Chondrocyte (in vitro differentiated cells): ENCODE results near the gene AHRR. TPM values are rescaled to one million over a fixed set of nuclear protein-coding genes. Genes with fewer than 3 reads are reported as not detected.

Source experiments
- DNase-seq: peaks from one replicate; pipeline ENCODE4 v3.0.0; 2021; ENCODE audit warnings: mixed read lengths, low spot score
- H3K27ac Mint-ChIP-seq: one replicate; pipeline ENCODE4 v1.8.0; 2021; ENCODE audit warnings: mild to moderate bottlenecking, moderate library complexity, mixed read lengths; ENCODE audit not compliant: unreplicated experiment
- H3K27me3 Mint-ChIP-seq: 2 replicates; pipeline ENCODE4 v1.8.0; 2021; ENCODE audit warnings: low read depth, mixed read lengths
- H3K36me3 Mint-ChIP-seq: 2 replicates; pipeline ENCODE4 v1.8.0; 2021; ENCODE audit warnings: low read depth, mixed read lengths
- H3K4me1 Mint-ChIP-seq: 2 replicates; pipeline ENCODE4 v1.8.0; 2021; ENCODE audit warnings: low read depth, mild to moderate bottlenecking, mixed read lengths
- H3K4me3 Mint-ChIP-seq: one replicate; pipeline ENCODE4 v1.8.0; 2021; ENCODE audit warnings: mild to moderate bottlenecking, moderate library complexity, mixed read lengths; ENCODE audit not compliant: unreplicated experiment
- H3K9me3 Mint-ChIP-seq: 2 replicates; pipeline ENCODE4 v1.8.0; 2021; ENCODE audit warnings: low read depth, mixed read lengths
- CTCF ChIP-seq: fragments of 200-600 bp; sonication (generic); IDR thresholded peaks from 2 replicates; pipeline ENCODE4 v1.5.0; 2021; ENCODE audit warnings: antibody characterized with exemption, mild to moderate bottlenecking, moderate library complexity
- total RNA-seq: library from RNA; stranded (reverse); gene quantifications from 3 replicates; pipeline ENCODE4 v1.2.1, GENCODE V29; 2021

AHRR gene
- total RNA-seq, 1 donor from 2014 or later: 17.3 TPM

DNA sequence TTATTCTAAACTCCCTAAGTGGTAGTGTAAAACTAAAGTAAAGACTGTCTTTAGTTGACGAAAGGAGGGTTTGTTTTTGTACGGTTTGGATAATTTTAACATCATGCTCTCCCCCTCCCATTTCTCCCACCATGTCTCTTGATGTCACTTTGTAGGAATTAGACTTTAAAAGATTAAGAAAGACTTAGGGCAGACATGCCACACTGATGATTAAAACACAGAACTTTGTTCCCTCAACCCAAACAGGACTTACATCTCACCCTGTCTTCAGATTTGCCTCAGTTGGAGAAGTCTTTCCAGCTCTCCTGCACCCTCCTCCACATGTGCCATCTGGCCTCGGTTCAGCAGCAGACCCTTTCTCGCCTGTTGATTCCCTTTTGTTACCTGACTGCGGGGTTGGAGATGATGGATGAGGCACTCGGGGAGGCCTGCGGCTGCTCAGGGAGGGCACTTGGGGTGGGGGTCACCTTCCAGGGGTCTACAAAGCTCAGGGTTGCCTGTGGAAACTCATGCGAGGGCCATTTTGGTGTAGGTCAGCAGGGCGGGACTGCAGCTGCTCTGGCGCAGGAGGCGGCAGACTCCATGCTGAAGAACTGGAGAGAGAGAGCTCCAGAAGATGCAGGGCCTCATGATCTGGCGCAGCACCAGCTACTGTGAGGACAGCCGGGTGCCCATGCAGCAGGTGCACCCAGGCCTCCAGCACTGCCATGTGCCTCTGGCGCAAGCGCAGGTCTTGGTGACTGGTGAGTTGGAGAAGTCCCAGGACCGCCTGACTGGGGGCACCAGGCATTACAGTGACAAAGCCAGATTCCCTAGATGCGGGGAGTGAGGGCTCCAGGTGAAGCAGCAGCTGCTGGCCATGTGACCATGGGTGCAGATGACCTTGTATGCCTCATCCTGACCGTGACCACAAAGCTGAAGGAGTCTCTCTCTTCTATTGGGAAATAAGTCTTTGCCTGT, 96.9 kb downstream of the AHRR start:
- peaks cover 21% of the 10 kb centered on the region for H3K4me1 Mint-ChIP-seq
- H3K27ac Mint-ChIP-seq: no peak overlapping the region
- peaks cover 2% of the 10 kb centered on the region for H3K36me3 Mint-ChIP-seq
- H3K9me3 Mint-ChIP-seq: no peaks in the 10 kb centered on the region
- TF ChIP-seq CTCF: no peak
- DNase-seq: peak; percentile 72
- H3K4me3 Mint-ChIP-seq: no peak overlapping the region
- H3K27me3 Mint-ChIP-seq: no peaks in the 10 kb centered on the region

DNA sequence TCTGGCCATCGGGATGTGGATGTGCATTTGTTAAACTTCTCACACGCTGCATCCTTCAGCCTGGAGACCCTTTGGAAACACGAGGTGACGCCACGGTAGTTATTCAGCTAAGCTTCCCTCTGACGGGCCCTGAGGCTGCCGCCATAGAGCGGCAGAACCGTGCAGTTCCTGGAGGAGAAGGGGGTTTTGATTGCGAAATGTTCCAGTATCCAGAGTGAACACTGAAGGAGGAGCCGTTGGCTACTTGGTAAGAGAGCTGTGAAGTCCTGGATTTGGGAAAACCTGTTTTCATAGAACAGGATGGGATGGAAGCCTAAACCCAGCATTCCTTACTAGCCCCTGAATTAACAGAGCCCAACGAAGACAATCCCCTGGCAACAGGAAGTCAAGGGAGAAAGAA, 98.5 kb downstream of the AHRR start:
- Mint-ChIP-seq H3K36me3 (peaks cover 2% of the 10 kb centered on the region), H3K27ac (no peak overlapping the region), H3K4me1 (peaks cover 15% of the 10 kb centered on the region), H3K27me3 (no peaks in the 10 kb centered on the region), H3K9me3 (no peaks in the 10 kb centered on the region), H3K4me3 (no peak overlapping the region)
- no peak for TF ChIP-seq CTCF
- peak; percentile 36 for DNase-seq

- DNase-seq: peak; percentile 92
- no peak for TF ChIP-seq CTCF
- H3K4me1 Mint-ChIP-seq: peaks cover 11% of the 10 kb centered on the region
- H3K27me3 Mint-ChIP-seq: no peaks in the 10 kb centered on the region
- H3K4me3 Mint-ChIP-seq: no peak overlapping the region
- no peak overlapping the region for H3K27ac Mint-ChIP-seq
- H3K9me3 Mint-ChIP-seq: no peaks in the 10 kb centered on the region
- H3K36me3 Mint-ChIP-seq: peaks cover 2% of the 10 kb centered on the region
Observed at GRCh38 chr5:420632-421286, 99.2 kb downstream of the AHRR start.

- H3K36me3 Mint-ChIP-seq: peaks cover 2% of the 10 kb centered on the region
- no peak overlapping the region for H3K4me3 Mint-ChIP-seq
- H3K27ac Mint-ChIP-seq: no peak overlapping the region
- peaks cover 9% of the 10 kb centered on the region for H3K4me1 Mint-ChIP-seq
- H3K27me3 Mint-ChIP-seq: no peaks in the 10 kb centered on the region
- no peaks in the 10 kb centered on the region for H3K9me3 Mint-ChIP-seq
- TF ChIP-seq CTCF: no peak
- DNase-seq: peak; percentile 76
Observed at GRCh38 chr5:421287-421880, 99.9 kb downstream of the AHRR start.

- no peak for TF ChIP-seq CTCF
- DNase-seq: peak; percentile 88
- Mint-ChIP-seq H3K27ac (no peak overlapping the region), H3K4me1 (peaks cover 9% of the 10 kb centered on the region), H3K9me3 (no peaks in the 10 kb centered on the region), H3K27me3 (no peaks in the 10 kb centered on the region), H3K36me3 (peaks cover 2% of the 10 kb centered on the region), H3K4me3 (no peak overlapping the region)
Observed at GRCh38 chr5:421901-422300, 100.4 kb downstream of the AHRR start.
